ENCODE measurements around the gene SGMS1.

- TF ChIP-seq POLR2A (IDR thresholded peaks at IDR 0.05) (no peak), CTCF (IDR thresholded peaks at IDR 0.05) (no peak), POLR2AphosphoS5 (IDR thresholded peaks at IDR 0.05) (no peak), EP300 (IDR thresholded peaks at IDR 0.05) (no peak)
These were observed 112.1 kb downstream of the SGMS1 start for GRCh38 chr10:50511492-50512213.
